Neural cell (in vitro differentiated cells): ENCODE results near the gene ZNF805. TPM values are rescaled to one million over a fixed set of nuclear protein-coding genes. Genes with fewer than 3 reads are reported as not detected.
A peak's percentile ranks its signal among the peaks of the same experiment; 100 is the strongest.

ENCODE experiments used
- H2AFZ ChIP-seq: fragments of 200-600, 300-800 bp; sonication (generic), shearing (Covaris generic); 2 replicates; pipeline ENCODE4 v1.6.0; 2014; ENCODE audit warnings: low read depth, mild to moderate bottlenecking, antibody characterized with exemption, low read length, moderate library complexity
- H3F3A ChIP-seq: fragments of 200-600 bp; shearing (Covaris generic); 2 replicates; pipeline ENCODE4 v1.6.1; 2016; ENCODE audit warnings: mild to moderate bottlenecking, moderate library complexity, mixed read lengths, antibody characterized with exemption, low read length; ENCODE audit not compliant: insufficient read depth, poor library complexity, severe bottlenecking
- H3K27ac ChIP-seq: fragments of 200-600, 300-800 bp; sonication (generic), shearing (Covaris generic); 2 replicates; pipeline ENCODE4 v1.5.1; 2014; ENCODE audit warnings: mild to moderate bottlenecking, low read length, moderate library complexity
- H3K27me3 ChIP-seq: fragments of 300-800, 200-600 bp; sonication (generic), shearing (Covaris generic); 2 replicates; pipeline ENCODE4 v1.6.0; 2014; ENCODE audit warnings: mild to moderate bottlenecking, low read depth, low read length, moderate library complexity; ENCODE audit not compliant: insufficient read depth
- H3K36me3 ChIP-seq: fragments of 300-800, 200-600 bp; sonication (generic), shearing (Covaris generic); 2 replicates; pipeline ENCODE4 v1.5.1; 2014; ENCODE audit warnings: mild to moderate bottlenecking, antibody characterized with exemption, low read length, moderate library complexity; ENCODE audit not compliant: insufficient read depth
- H3K4me2 ChIP-seq: fragments of 300-800, 200-600 bp; sonication (generic), shearing (Covaris generic); 2 replicates; pipeline ENCODE4 v1.6.0; 2014; ENCODE audit warnings: mild to moderate bottlenecking, low read length
- H3K4me3 ChIP-seq: fragments of 300-800, 200-600 bp; sonication (generic), shearing (Covaris generic); 2 replicates; pipeline ENCODE4 v1.5.1; 2014; ENCODE audit warnings: mild to moderate bottlenecking, low read length, moderate library complexity
- H3K79me2 ChIP-seq: fragments of 200-600 bp; shearing (Covaris generic); replicated peaks from 2 replicates; pipeline ENCODE4 v1.6.0; 2014; ENCODE audit warnings: mild to moderate bottlenecking, low read length, moderate library complexity; ENCODE audit not compliant: insufficient read depth
- H3K9ac ChIP-seq: fragments of 300-800, 200-600 bp; sonication (generic), shearing (Covaris generic); 2 replicates; pipeline ENCODE4 v1.6.1; 2016; ENCODE audit warnings: mild to moderate bottlenecking, low read length, mixed read lengths
- H3K9me2 ChIP-seq: fragments of 200-600 bp; shearing (Covaris generic); 2 replicates; pipeline ENCODE4 v1.6.1; 2016; ENCODE audit warnings: mild to moderate bottlenecking, low read length, mixed read lengths; ENCODE audit not compliant: insufficient read depth
- H3K9me3 ChIP-seq: fragments of 200-600, 300-800 bp; sonication (generic), shearing (Covaris generic); 2 replicates; pipeline ENCODE4 v1.6.1; 2016; ENCODE audit warnings: mild to moderate bottlenecking, mixed run types, low read length, moderate library complexity, mixed read lengths
- H4K20me1 ChIP-seq: fragments of 200-600 bp; shearing (Covaris generic); 2 replicates; pipeline ENCODE4 v1.6.1; 2016; ENCODE audit warnings: mild to moderate bottlenecking, mixed run types; ENCODE audit not compliant: insufficient read depth
- EP300 ChIP-seq: fragments of 450-650 bp; conservative IDR thresholded peaks from 2 replicates; pipeline ENCODE4 v1.6.1; 2014; ENCODE audit warnings: antibody characterized with exemption, mild to moderate bottlenecking, moderate library complexity; ENCODE audit not compliant: poor library complexity, severe bottlenecking
- EZH2 ChIP-seq: fragments of 200-600, 300-800 bp; shearing (Covaris generic), sonication (generic); IDR thresholded peaks from 2 replicates; pipeline ENCODE4 v1.6.1; 2014; ENCODE audit warnings: antibody characterized with exemption, low read length, borderline replicate concordance, mild to moderate bottlenecking; ENCODE audit not compliant: insufficient read depth, poor library complexity, severe bottlenecking
- MXI1 ChIP-seq: fragments of 450-650 bp; conservative IDR thresholded peaks from 2 replicates; pipeline ENCODE4 v1.6.1; 2014; ENCODE audit warnings: antibody characterized with exemption, mild to moderate bottlenecking; ENCODE audit not compliant: poor library complexity, severe bottlenecking
- POLR2AphosphoS5 ChIP-seq: IDR thresholded peaks from 2 replicates; pipeline ENCODE4 v1.6.1; 2012
- RAD21 ChIP-seq: fragments of 450-650 bp; conservative IDR thresholded peaks from 2 replicates; pipeline ENCODE4 v1.6.1; 2014; ENCODE audit warnings: antibody characterized with exemption, mild to moderate bottlenecking, moderate library complexity
- SMC3 ChIP-seq: fragments of 450-650 bp; conservative IDR thresholded peaks from 2 replicates; pipeline ENCODE4 v1.6.1; 2014; ENCODE audit warnings: antibody characterized with exemption, mild to moderate bottlenecking, moderate library complexity; ENCODE audit not compliant: poor library complexity
- TAF1 ChIP-seq: IDR thresholded peaks from 2 replicates; pipeline ENCODE4 v1.6.1; 2012; ENCODE audit warnings: low read depth
- polyA plus RNA-seq: library from polyadenylated mRNA; depleted of rRNA; stranded (reverse); fragments of >200 nt; gene quantifications from 2 replicates; pipeline ENCODE4 v1.2.3, GENCODE V29; 2014
- TF ChIP-seq, protein P1 (sequence below): fragments of 450-650 bp; IDR thresholded peaks from 2 replicates; pipeline ENCODE4 v1.5.1; 2014; ENCODE audit warnings: antibody characterized with exemption, mild to moderate bottlenecking, moderate library complexity; ENCODE audit not compliant: poor library complexity, severe bottlenecking
- TF ChIP-seq, protein P2 (sequence below): IDR thresholded peaks from 2 replicates; pipeline ENCODE4 v1.6.1; 2012; ENCODE audit warnings: borderline replicate concordance

Gene ZNF805
- polyA plus RNA-seq, 1 donor from 2014 or later, result 4.9 TPM

DNA sequence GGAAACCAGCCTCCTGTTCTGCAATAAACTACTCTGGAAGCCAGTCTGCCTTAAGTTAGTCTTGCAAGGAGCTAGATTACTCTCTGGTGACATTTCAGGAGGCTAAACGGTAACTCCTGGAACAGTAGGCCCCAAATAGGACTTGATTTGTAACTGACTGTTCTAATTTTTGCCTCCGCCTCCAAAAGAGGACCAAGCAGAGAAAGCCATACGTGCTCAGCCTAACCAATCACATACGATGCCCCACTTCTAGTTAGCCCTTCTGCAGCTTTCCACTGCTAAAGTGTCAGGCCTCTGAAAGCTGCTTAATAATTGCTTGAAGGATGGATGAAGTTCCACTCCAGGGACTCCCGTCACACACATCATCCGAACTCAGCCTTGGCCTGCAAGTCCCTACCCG, 744 bp downstream of the ZNF805 start:
- H3K9ac ChIP-seq, result peak overlapping the region; percentile 90
- H3K4me2 ChIP-seq, result peak overlapping the region; percentile 93
- H3K9me2 ChIP-seq, result no peaks in the 10 kb centered on the region
- peak overlapping the region; percentile 94 for H2AFZ ChIP-seq
- H3K27ac ChIP-seq, result peak overlapping the region; percentile 85
- peak overlapping the region; percentile 82 for H3K4me3 ChIP-seq
- H4K20me1 ChIP-seq, result no peaks in the 10 kb centered on the region
- no peaks in the 10 kb centered on the region for H3K9me3 ChIP-seq
- no peak for TF ChIP-seq RAD21
- no peak for TF ChIP-seq EP300
- no peak for TF ChIP-seq MXI1
- TF ChIP-seq TAF1, result no peak
- TF ChIP-seq, protein P1, sequence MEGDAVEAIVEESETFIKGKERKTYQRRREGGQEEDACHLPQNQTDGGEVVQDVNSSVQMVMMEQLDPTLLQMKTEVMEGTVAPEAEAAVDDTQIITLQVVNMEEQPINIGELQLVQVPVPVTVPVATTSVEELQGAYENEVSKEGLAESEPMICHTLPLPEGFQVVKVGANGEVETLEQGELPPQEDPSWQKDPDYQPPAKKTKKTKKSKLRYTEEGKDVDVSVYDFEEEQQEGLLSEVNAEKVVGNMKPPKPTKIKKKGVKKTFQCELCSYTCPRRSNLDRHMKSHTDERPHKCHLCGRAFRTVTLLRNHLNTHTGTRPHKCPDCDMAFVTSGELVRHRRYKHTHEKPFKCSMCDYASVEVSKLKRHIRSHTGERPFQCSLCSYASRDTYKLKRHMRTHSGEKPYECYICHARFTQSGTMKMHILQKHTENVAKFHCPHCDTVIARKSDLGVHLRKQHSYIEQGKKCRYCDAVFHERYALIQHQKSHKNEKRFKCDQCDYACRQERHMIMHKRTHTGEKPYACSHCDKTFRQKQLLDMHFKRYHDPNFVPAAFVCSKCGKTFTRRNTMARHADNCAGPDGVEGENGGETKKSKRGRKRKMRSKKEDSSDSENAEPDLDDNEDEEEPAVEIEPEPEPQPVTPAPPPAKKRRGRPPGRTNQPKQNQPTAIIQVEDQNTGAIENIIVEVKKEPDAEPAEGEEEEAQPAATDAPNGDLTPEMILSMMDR, result no peak
- TF ChIP-seq SMC3, result no peak
- TF ChIP-seq POLR2AphosphoS5, result no peak
- TF ChIP-seq EZH2, result no peak
- TF ChIP-seq, protein P2, sequence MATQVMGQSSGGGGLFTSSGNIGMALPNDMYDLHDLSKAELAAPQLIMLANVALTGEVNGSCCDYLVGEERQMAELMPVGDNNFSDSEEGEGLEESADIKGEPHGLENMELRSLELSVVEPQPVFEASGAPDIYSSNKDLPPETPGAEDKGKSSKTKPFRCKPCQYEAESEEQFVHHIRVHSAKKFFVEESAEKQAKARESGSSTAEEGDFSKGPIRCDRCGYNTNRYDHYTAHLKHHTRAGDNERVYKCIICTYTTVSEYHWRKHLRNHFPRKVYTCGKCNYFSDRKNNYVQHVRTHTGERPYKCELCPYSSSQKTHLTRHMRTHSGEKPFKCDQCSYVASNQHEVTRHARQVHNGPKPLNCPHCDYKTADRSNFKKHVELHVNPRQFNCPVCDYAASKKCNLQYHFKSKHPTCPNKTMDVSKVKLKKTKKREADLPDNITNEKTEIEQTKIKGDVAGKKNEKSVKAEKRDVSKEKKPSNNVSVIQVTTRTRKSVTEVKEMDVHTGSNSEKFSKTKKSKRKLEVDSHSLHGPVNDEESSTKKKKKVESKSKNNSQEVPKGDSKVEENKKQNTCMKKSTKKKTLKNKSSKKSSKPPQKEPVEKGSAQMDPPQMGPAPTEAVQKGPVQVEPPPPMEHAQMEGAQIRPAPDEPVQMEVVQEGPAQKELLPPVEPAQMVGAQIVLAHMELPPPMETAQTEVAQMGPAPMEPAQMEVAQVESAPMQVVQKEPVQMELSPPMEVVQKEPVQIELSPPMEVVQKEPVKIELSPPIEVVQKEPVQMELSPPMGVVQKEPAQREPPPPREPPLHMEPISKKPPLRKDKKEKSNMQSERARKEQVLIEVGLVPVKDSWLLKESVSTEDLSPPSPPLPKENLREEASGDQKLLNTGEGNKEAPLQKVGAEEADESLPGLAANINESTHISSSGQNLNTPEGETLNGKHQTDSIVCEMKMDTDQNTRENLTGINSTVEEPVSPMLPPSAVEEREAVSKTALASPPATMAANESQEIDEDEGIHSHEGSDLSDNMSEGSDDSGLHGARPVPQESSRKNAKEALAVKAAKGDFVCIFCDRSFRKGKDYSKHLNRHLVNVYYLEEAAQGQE, result no peak
- peaks cover 3% of the 10 kb centered on the region for H3F3A ChIP-seq
- H3K79me2 ChIP-seq, result peaks cover 30% of the 10 kb centered on the region
- no peaks in the 10 kb centered on the region for H3K36me3 ChIP-seq
- no peaks in the 10 kb centered on the region for H3K27me3 ChIP-seq

DNA sequence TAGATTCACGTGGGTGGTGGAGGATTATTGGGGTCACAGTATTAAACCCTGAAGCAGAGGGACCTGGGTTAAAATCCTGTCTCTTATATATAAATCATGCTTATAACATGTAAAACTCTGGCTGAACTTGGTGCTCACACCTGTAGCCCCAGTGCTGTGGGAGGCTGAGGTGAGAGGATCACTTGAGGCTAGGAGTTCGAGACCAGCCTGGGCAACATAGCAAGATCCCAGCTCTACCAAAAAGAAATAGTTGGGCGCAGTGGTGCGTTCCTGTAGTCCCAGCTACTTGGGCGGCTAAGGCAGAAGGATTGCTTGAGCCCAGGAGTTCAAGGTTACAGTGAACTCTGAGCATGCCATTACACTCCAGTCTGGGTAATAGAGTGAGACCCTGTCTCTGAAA, 2.4 kb downstream of the ZNF805 start:
- H3K4me3 ChIP-seq, result no peak overlapping the region

More for the DNA sequence above, 2.4 kb downstream of the ZNF805 start:
- Histone ChIP-seq H3K9me2 (no peaks in the 10 kb centered on the region), H3K9me3 (no peaks in the 10 kb centered on the region), H3K9ac (no peak overlapping the region), H3K36me3 (no peaks in the 10 kb centered on the region), H3F3A (peaks cover 3% of the 10 kb centered on the region), H3K27me3 (no peaks in the 10 kb centered on the region), H3K27ac (no peak overlapping the region), H4K20me1 (no peaks in the 10 kb centered on the region), H2AFZ (no peak overlapping the region), H3K4me2 (no peak overlapping the region), H3K79me2 (peaks cover 30% of the 10 kb centered on the region)
- TF ChIP-seq EZH2 (no peak), EP300 (no peak), POLR2AphosphoS5 (no peak), MXI1 (no peak), SMC3 (no peak), TAF1 (no peak), RAD21 (no peak)
- TF ChIP-seq, protein P2, result no peak
- TF ChIP-seq, protein P1, result no peak
